ENCODE data around the gene PTPRO.

DNA sequence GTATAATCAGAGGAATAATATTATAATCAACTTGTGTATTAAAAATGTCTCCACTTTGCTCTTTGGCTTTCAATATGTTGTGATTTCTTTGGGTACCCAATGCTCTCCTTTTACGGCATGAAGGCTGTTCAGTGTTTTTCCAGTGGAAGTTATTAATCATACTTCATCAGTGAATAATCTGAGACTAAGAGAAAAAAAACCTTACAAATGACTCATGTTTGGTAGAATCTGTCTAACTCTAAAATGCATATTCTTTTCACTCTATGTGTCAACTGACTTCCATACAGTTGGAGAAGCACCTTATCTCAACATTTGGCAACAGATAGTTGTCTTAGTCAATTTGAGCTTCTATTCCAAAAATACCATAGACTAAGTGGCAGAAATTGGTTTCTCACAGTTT, 82.2 kb downstream of the PTPRO start:
- TF ChIP-seq, protein P1, sequence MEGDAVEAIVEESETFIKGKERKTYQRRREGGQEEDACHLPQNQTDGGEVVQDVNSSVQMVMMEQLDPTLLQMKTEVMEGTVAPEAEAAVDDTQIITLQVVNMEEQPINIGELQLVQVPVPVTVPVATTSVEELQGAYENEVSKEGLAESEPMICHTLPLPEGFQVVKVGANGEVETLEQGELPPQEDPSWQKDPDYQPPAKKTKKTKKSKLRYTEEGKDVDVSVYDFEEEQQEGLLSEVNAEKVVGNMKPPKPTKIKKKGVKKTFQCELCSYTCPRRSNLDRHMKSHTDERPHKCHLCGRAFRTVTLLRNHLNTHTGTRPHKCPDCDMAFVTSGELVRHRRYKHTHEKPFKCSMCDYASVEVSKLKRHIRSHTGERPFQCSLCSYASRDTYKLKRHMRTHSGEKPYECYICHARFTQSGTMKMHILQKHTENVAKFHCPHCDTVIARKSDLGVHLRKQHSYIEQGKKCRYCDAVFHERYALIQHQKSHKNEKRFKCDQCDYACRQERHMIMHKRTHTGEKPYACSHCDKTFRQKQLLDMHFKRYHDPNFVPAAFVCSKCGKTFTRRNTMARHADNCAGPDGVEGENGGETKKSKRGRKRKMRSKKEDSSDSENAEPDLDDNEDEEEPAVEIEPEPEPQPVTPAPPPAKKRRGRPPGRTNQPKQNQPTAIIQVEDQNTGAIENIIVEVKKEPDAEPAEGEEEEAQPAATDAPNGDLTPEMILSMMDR (conservative IDR thresholded peaks at IDR 0.05), result no peak
- TF ChIP-seq ZFX (IDR thresholded peaks at IDR 0.05), result no peak
